WTC11 (cell line): ENCODE data around the gene KIF20B. TPM values are rescaled to one million over a fixed set of nuclear protein-coding genes. Genes with fewer than 3 reads are reported as not detected.

Source experiments
- ATAC-seq: fragments of 200-7000 bp; cut with Tn5 transposase; 2 replicates; pipeline ENCODE4 v1.10.0; 2021; ENCODE audit warnings: mild to moderate bottlenecking, moderate library complexity
- CTCF ChIA-PET: fragments of 300-600 bp; sonication (Branson Sonifier 250); formaldehyde crosslinking; loops from one replicate; lab custom pipeline; 2021; ENCODE audit warnings: antibody characterized with exemption; lab: Charles Lee
- POLR2A ChIA-PET: fragments of 350-600 bp; sonication (Branson Sonifier 250); formaldehyde crosslinking; loops from one replicate; lab custom pipeline; 2021; ENCODE audit warnings: antibody characterized with exemption; lab: Charles Lee
- DNase-seq: peaks from one replicate; pipeline ENCODE4 v3.0.0; 2021; ENCODE audit warnings: low spot score
- H3K27ac Mint-ChIP-seq: 2 replicates; pipeline ENCODE4 v1.8.0; 2021; ENCODE audit warnings: mixed read lengths
- H3K27me3 Mint-ChIP-seq: 2 replicates; pipeline ENCODE4 v1.8.0; 2021; ENCODE audit warnings: low read depth, mild to moderate bottlenecking, moderate library complexity, mixed read lengths
- H3K36me3 Mint-ChIP-seq: 2 replicates; pipeline ENCODE4 v1.8.0; 2021; ENCODE audit warnings: mixed read lengths
- H3K4me1 Mint-ChIP-seq: 2 replicates; pipeline ENCODE4 v1.8.0; 2022; ENCODE audit warnings: mixed read lengths
- H3K4me3 Mint-ChIP-seq: 2 replicates; pipeline ENCODE4 v1.8.0; 2021; ENCODE audit warnings: mild to moderate bottlenecking, moderate library complexity, mixed read lengths
- H3K9me3 Mint-ChIP-seq: 2 replicates; pipeline ENCODE4 v1.8.0; 2021; ENCODE audit warnings: mixed read lengths
- ATF1 ChIP-seq: sonication (generic); formaldehyde crosslinking; IDR thresholded peaks from 2 replicates; pipeline ENCODE4 v1.8.1; 2023; ENCODE audit warnings: mild to moderate bottlenecking, moderate library complexity, missing genetic modification reagents
- ELF4 ChIP-seq: sonication (generic); formaldehyde crosslinking; IDR thresholded peaks from 2 replicates; pipeline ENCODE4 v1.8.1; 2022; ENCODE audit warnings: low read depth, mild to moderate bottlenecking, moderate library complexity, missing genetic modification reagents
- EMX1 ChIP-seq: fragments of 250-450 bp; sonication (Bioruptor Pico); IDR thresholded peaks from 2 replicates; pipeline ENCODE4 v1.8.0; 2021; ENCODE audit warnings: mild to moderate bottlenecking
- FOXJ3 ChIP-seq: sonication (generic); formaldehyde crosslinking; IDR thresholded peaks from 2 replicates; pipeline ENCODE4 v1.9.0; 2021; ENCODE audit warnings: missing genetic modification reagents, mild to moderate bottlenecking, borderline replicate concordance
- FOXP1 ChIP-seq: sonication (generic); formaldehyde crosslinking; IDR thresholded peaks from 2 replicates; pipeline ENCODE4 v1.8.0; 2022; ENCODE audit warnings: missing genetic modification reagents, mild to moderate bottlenecking, moderate library complexity, borderline replicate concordance
- IRF2 ChIP-seq: sonication (generic); formaldehyde crosslinking; IDR thresholded peaks from 2 replicates; pipeline ENCODE4 v1.8.0; 2022; ENCODE audit warnings: low read depth, missing genetic modification reagents, borderline replicate concordance
- JUN ChIP-seq: sonication (generic); formaldehyde crosslinking; IDR thresholded peaks from 2 replicates; pipeline ENCODE4 v1.8.0; 2023; ENCODE audit warnings: mild to moderate bottlenecking, missing genetic modification reagents
- MYBL2 ChIP-seq: sonication (generic); formaldehyde crosslinking; IDR thresholded peaks from 2 replicates; pipeline ENCODE4 v1.8.1; 2023; ENCODE audit warnings: mild to moderate bottlenecking, moderate library complexity, missing genetic modification reagents
- NFATC4 ChIP-seq: fragments of 250-450 bp; sonication (Bioruptor Pico); IDR thresholded peaks from 2 replicates; pipeline ENCODE4 v1.9.0; 2021; ENCODE audit warnings: mild to moderate bottlenecking
- NFE2L1 ChIP-seq: sonication (generic); formaldehyde crosslinking; IDR thresholded peaks from 2 replicates; pipeline ENCODE4 v1.8.1; 2023; ENCODE audit warnings: missing genetic modification reagents
- NR2C2 ChIP-seq: sonication (generic); formaldehyde crosslinking; IDR thresholded peaks from 2 replicates; pipeline ENCODE4 v1.8.0; 2022; ENCODE audit warnings: mild to moderate bottlenecking, missing genetic modification reagents
- OVOL2 ChIP-seq: fragments of 250-450 bp; sonication (Bioruptor Pico); IDR thresholded peaks from 2 replicates; pipeline ENCODE4 v1.9.0; 2021; ENCODE audit warnings: mild to moderate bottlenecking, borderline replicate concordance
- TCF7 ChIP-seq: sonication (generic); formaldehyde crosslinking; IDR thresholded peaks from 2 replicates; pipeline ENCODE4 v1.8.0; 2022; ENCODE audit warnings: mild to moderate bottlenecking, low read depth, missing genetic modification reagents, moderate library complexity
- TP53 ChIP-seq: sonication (generic); formaldehyde crosslinking; IDR thresholded peaks from 2 replicates; pipeline ENCODE4 v1.8.1; 2023; ENCODE audit warnings: mild to moderate bottlenecking, missing genetic modification reagents
- ZNF121 ChIP-seq: sonication (generic); formaldehyde crosslinking; IDR thresholded peaks from 2 replicates; pipeline ENCODE4 v1.8.0; 2023; ENCODE audit warnings: missing genetic modification reagents
- ZNF138 ChIP-seq: sonication (generic); formaldehyde crosslinking; conservative IDR thresholded peaks from 2 replicates; pipeline ENCODE4 v1.8.1; 2022; ENCODE audit warnings: mild to moderate bottlenecking, moderate library complexity, missing genetic modification reagents
- ZNF232 ChIP-seq: sonication (generic); formaldehyde crosslinking; IDR thresholded peaks from 2 replicates; pipeline ENCODE4 v1.8.0; 2022; ENCODE audit warnings: mild to moderate bottlenecking, missing genetic modification reagents
- total RNA-seq: library from RNA; stranded (reverse); gene quantifications from 3 replicates; pipeline ENCODE4 v1.2.3, GENCODE V29; 2021
- TF ChIP-seq, protein P1 (sequence below): sonication (generic); formaldehyde crosslinking; IDR thresholded peaks from 2 replicates; pipeline ENCODE4 v1.8.0; 2022; ENCODE audit warnings: mild to moderate bottlenecking, missing genetic modification reagents
- TF ChIP-seq, protein P2 (sequence below): fragments of 250-450 bp; sonication (Bioruptor Pico); IDR thresholded peaks from 2 replicates; pipeline ENCODE4 v1.9.0; 2021; ENCODE audit warnings: mild to moderate bottlenecking
- TF ChIP-seq, protein P3 (sequence below): fragments of 250-450 bp; sonication (Bioruptor Pico); IDR thresholded peaks from 2 replicates; pipeline ENCODE4 v2.1.2; 2022; ENCODE audit warnings: mild to moderate bottlenecking, moderate library complexity
- TF ChIP-seq, protein P4 (sequence below): sonication (generic); formaldehyde crosslinking; IDR thresholded peaks from 2 replicates; pipeline ENCODE4 v1.8.0; 2023; ENCODE audit warnings: mild to moderate bottlenecking, missing genetic modification reagents
- TF ChIP-seq, protein P5 (sequence below): fragments of 250-450 bp; sonication (Bioruptor Pico); IDR thresholded peaks from 2 replicates; pipeline ENCODE4 v1.8.0; 2021; ENCODE audit warnings: mild to moderate bottlenecking

The KIF20B gene
- total RNA-seq, 1 experiment from 2014 or later = 70.2 TPM

DNA sequence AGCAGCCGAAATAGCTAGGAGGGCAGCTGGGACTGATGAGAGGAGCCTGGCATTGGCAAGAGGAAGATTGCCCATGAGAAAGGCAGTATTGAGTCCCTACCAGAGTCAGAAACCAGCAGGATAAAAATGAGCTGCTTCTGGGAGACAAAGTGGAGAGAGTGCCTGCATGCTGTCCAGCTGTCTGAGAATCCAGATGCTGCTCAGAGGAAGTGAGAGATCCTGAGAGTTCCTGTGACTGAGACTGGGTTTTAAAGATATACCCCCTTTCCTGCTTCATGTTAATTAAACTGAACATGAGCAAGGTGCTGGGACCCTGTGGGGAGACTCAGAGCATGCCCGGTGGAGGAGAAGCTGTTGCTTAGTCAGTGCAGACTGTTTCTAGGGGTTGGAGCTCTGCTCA lies 107.5 kb downstream of the KIF20B start:
- Mint-ChIP-seq H3K9me3 (no peaks in the 10 kb centered on the region), H3K27ac (no peak overlapping the region), H3K4me3 (no peak overlapping the region), H3K36me3 (no peaks in the 10 kb centered on the region), H3K4me1 (no peaks in the 10 kb centered on the region), H3K27me3 (no peaks in the 10 kb centered on the region)
- ChIA-PET CTCF (interaction anchor here (1.1 kb wide), 1 partner anchor 45 kb away, joined by 4 read pairs; no protein-coding TSS in a partner anchor), POLR2A (no interaction called here)
- no peak for TF ChIP-seq TP53
- no peak for TF ChIP-seq MYBL2 (CRISPR knock-in tag)
- TF ChIP-seq FOXJ3 (CRISPR knock-in tag) = no peak
- TF ChIP-seq, protein P1, sequence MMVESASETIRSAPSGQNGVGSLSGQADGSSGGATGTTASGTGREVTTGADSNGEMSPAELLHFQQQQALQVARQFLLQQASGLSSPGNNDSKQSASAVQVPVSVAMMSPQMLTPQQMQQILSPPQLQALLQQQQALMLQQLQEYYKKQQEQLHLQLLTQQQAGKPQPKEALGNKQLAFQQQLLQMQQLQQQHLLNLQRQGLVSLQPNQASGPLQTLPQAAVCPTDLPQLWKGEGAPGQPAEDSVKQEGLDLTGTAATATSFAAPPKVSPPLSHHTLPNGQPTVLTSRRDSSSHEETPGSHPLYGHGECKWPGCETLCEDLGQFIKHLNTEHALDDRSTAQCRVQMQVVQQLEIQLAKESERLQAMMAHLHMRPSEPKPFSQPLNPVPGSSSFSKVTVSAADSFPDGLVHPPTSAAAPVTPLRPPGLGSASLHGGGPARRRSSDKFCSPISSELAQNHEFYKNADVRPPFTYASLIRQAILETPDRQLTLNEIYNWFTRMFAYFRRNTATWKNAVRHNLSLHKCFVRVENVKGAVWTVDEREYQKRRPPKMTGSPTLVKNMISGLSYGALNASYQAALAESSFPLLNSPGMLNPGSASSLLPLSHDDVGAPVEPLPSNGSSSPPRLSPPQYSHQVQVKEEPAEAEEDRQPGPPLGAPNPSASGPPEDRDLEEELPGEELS (CRISPR knock-in tag) = no peak
- TF ChIP-seq ZNF121 (CRISPR knock-in tag) = no peak
- TF ChIP-seq, protein P2, sequence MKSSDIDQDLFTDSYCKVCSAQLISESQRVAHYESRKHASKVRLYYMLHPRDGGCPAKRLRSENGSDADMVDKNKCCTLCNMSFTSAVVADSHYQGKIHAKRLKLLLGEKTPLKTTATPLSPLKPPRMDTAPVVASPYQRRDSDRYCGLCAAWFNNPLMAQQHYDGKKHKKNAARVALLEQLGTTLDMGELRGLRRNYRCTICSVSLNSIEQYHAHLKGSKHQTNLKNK (CRISPR knock-in tag) = no peak
- TF ChIP-seq IRF2 (CRISPR knock-in tag) = no peak
- TF ChIP-seq ATF1 = no peak
- TF ChIP-seq JUN (CRISPR knock-in tag) = no peak
- no peak for DNase-seq
- no peak for ATAC-seq

DNA sequence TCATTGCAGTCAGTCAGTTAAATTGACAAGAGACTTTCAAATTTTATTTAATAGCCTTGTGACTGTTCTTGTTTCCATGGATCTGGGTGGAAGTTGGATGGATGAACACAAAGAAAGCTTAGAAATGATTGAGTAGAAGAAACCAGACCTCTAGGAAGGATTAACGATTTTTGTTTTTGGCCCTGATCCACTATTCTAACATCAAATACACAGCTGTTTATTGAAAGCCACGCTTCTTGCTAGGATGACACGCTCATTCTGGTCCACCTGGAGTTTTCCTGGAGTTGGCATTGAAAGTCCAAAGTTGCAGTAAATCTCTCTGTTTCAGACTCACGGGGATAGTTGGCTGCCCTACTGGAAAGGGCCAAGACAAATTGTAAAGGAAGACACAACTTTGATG lies 108.4 kb downstream of the KIF20B start:
- H3K36me3 Mint-ChIP-seq = no peaks in the 10 kb centered on the region
- POLR2A ChIA-PET = no interaction called here
- no peak overlapping the region for H3K4me3 Mint-ChIP-seq
- ATAC-seq (no peak), DNase-seq (no peak)
- CTCF ChIA-PET = no interaction called here
- H3K9me3 Mint-ChIP-seq = no peaks in the 10 kb centered on the region
- H3K4me1 Mint-ChIP-seq = no peaks in the 10 kb centered on the region
- H3K27me3 Mint-ChIP-seq = no peaks in the 10 kb centered on the region
- no peak overlapping the region; the same call in 1 of the 2 replicates for H3K27ac Mint-ChIP-seq
- TF ChIP-seq EMX1 (CRISPR knock-in tag) (no peak), ZNF121 (CRISPR knock-in tag) (no peak), OVOL2 (CRISPR knock-in tag) (no peak), ZNF232 (CRISPR knock-in tag) (no peak), NR2C2 (no peak), TCF7 (CRISPR knock-in tag) (no peak), NFE2L1 (CRISPR knock-in tag) (no peak), ZNF138 (CRISPR knock-in tag) (no peak), ELF4 (CRISPR knock-in tag) (no peak), FOXP1 (CRISPR knock-in tag) (no peak), NFATC4 (no peak)
- TF ChIP-seq, protein P3, sequence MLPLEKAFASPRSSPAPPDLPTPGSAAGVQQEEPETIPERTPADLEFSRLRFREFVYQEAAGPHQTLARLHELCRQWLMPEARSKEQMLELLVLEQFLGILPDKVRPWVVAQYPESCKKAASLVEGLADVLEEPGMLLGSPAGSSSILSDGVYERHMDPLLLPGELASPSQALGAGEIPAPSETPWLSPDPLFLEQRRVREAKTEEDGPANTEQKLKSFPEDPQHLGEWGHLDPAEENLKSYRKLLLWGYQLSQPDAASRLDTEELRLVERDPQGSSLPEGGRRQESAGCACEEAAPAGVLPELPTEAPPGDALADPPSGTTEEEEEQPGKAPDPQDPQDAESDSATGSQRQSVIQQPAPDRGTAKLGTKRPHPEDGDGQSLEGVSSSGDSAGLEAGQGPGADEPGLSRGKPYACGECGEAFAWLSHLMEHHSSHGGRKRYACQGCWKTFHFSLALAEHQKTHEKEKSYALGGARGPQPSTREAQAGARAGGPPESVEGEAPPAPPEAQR = no peak
- TF ChIP-seq, protein P4, sequence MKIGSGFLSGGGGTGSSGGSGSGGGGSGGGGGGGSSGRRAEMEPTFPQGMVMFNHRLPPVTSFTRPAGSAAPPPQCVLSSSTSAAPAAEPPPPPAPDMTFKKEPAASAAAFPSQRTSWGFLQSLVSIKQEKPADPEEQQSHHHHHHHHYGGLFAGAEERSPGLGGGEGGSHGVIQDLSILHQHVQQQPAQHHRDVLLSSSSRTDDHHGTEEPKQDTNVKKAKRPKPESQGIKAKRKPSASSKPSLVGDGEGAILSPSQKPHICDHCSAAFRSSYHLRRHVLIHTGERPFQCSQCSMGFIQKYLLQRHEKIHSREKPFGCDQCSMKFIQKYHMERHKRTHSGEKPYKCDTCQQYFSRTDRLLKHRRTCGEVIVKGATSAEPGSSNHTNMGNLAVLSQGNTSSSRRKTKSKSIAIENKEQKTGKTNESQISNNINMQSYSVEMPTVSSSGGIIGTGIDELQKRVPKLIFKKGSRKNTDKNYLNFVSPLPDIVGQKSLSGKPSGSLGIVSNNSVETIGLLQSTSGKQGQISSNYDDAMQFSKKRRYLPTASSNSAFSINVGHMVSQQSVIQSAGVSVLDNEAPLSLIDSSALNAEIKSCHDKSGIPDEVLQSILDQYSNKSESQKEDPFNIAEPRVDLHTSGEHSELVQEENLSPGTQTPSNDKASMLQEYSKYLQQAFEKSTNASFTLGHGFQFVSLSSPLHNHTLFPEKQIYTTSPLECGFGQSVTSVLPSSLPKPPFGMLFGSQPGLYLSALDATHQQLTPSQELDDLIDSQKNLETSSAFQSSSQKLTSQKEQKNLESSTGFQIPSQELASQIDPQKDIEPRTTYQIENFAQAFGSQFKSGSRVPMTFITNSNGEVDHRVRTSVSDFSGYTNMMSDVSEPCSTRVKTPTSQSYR (CRISPR knock-in tag) = no peak
- TF ChIP-seq, protein P5, sequence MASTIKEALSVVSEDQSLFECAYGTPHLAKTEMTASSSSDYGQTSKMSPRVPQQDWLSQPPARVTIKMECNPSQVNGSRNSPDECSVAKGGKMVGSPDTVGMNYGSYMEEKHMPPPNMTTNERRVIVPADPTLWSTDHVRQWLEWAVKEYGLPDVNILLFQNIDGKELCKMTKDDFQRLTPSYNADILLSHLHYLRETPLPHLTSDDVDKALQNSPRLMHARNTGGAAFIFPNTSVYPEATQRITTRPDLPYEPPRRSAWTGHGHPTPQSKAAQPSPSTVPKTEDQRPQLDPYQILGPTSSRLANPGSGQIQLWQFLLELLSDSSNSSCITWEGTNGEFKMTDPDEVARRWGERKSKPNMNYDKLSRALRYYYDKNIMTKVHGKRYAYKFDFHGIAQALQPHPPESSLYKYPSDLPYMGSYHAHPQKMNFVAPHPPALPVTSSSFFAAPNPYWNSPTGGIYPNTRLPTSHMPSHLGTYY = no peak
